T-helper 2 cell (primary cell): ENCODE results near the gene RASGRF2.

Experiments used
- DNase-seq, 5 experiments: peaks; one replicate each; pipeline versions ENCODE4 v3.0.0 to v3.0.0-alpha.2; 2012 to 2022

RASGRF2 gene

DNA sequence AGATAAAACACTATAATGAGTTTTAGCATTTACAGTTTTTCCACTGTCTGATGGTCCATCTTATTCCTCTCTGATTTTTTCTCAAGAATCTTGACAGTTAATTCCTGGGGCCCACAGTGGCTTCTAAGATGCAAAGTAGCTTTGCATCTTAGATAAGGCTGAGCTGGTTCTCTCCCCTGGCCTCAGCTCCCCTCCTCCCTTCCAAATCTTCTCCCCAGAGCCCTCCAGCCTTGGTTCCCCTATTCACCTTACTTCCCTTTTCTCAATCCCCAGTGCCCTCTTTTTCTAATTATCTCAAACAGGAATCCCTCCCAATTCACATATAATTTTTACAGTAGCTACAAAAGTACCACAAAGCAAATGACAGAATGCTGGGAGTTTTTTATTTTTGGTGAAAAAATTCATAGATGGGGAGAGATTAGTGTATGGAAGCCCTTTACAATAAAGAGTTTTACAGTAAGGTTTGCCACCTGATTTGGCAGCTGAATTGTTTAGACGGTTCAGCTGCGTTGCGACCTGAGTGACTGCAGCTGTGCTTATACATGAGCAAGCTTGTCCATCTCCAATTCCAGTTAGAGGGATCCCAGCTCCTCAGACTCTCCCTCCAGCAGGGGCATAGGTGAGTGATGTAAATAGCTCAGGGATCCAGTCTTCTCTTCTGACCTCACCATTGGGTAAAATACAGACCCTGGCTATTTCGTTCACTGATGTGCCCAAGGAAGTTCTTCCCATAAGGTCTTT, 221.6 kb downstream of the RASGRF2 start:
- no peak for DNase-seq

GRCh38 chr5:81182396-81183390, 222.5 kb downstream of the RASGRF2 start:
- peak in 1 of 5 experiments; percentile 91 for DNase-seq

GRCh38 chr5:81183811-81184748, 223.9 kb downstream of the RASGRF2 start:
- no peak for DNase-seq

- no peak for DNase-seq
Observed at GRCh38 chr5:81184749-81185110, 224.6 kb downstream of the RASGRF2 start.

DNA sequence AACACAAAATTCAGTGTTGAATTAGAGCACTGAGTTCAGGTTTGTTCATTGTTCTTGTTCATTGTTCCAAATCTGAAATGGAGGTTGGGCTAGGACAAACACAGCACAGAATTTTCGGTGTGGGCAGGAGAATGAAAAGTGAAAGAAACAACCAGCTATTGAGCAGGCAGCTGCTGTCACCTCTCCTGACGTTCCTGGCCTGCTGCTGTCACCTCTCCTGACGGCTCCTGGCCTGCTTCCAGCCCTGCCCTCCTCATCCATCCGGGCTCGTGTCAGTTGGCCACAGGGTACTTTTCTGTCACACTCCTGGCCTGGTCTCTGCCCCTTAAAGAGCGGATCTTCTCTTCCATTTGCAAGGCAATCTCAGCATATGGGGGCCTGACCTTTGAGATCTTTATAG, 227.7 kb downstream of the RASGRF2 start:
- DNase-seq = no peak

DNA sequence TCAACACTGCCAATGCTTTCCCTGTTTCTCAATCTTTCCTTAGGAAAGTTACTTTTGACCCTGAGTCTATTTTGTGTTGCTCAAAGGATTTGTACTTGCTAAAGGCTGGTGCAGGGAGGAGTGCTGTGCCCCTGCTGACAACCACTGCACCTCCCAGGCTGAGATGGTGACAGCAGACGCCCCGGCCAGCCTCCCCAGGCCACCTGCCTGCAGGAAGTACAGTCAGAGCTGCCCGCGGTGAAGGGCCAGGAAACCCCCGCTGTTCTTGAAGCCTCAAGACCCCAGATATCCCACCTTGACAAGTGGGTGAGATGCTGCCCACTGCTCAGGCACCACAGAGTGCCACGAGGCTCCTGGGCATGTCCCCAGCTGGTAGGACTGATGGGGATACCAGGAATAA, 228.8 kb downstream of the RASGRF2 start:
- DNase-seq = no peak

DNA sequence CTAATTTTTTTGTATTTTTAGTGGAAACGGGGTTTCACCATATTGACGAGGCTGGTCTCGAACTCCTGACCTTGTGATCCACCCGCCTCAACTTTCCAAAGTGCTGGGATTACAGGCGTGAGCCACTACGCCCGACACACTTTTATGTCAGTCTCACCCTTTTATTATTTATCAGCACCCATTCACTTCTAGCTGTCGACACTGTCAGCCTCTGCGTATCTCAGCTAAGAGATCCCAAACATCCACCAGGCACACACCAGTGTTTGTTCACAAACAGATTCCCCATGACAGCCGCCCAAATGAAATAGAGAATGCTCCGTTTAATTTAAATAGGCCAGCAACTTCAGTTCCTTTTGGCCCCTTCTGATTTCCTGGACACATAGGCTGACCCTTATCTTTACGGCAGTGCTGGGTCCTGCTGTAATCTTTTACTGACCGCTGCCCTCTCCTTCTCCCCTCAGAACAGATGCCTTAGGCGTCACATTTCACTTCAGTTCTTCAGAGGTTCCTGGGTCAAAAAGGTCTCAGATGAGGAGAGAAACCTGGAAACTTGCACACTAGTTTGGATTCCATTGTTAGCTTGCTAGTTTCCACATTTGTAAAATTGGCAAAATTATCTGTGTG, 229.8 kb downstream of the RASGRF2 start:
- DNase-seq = no peak

DNA sequence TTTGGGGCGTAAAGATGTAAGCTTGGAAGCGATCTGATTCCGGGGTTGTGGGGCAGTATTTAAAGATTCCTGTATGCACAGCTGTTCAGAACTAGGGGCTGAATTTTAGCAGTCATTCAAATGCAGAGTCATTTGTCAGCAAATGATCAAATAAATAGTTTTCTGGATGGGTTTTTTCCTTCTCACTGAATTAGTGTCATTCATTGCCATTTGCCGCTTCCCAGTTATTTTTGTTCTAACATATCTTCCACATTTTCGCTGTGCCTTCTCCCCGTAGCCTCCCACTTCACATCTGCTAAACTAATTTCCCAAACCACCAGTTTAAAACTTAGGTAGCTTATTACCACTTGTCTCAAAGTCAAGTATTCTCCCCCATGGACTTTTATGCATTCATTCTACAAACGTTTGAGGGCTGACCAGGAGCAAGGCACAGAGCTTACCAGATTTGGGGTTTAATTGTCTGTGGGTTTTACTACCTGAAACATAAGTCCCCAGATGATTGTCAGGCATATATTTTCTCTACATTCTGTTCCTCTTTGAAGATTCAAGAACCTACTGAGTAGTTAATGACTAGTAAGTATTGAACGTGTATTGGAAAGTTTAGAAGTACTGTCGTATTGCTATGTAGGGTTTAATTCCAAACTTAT, 231.7 kb downstream of the RASGRF2 start:
- no peak for DNase-seq

DNA sequence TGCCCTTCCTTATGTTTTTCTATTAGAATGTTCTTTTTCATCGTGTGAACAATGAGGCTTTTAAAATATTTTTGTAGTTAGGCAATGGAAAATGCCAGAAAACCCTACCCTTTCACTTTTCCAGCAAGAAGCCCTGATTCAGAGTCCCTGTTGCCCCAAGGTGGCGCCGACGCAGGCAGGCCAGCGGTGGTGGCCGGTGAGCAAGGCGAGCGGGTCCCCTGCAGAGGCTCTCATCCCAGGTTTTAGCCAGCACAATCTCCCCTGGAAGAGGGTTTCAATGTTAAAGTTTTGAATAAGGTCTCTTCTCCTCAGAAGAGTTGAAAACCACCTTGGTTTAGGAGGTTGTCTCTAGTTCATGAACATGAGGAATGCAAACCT, 232.2 kb downstream of the RASGRF2 start:
- no peak for DNase-seq

GRCh38 chr5:81194633-81195334, 234.6 kb downstream of the RASGRF2 start:
- DNase-seq = peak; percentile 50 to 84 (median 66)

- DNase-seq = no peak
Observed at GRCh38 chr5:81195335-81195929, 235.3 kb downstream of the RASGRF2 start.

- no peak for DNase-seq
Observed at GRCh38 chr5:81202655-81203054, 242.5 kb downstream of the RASGRF2 start.

DNA sequence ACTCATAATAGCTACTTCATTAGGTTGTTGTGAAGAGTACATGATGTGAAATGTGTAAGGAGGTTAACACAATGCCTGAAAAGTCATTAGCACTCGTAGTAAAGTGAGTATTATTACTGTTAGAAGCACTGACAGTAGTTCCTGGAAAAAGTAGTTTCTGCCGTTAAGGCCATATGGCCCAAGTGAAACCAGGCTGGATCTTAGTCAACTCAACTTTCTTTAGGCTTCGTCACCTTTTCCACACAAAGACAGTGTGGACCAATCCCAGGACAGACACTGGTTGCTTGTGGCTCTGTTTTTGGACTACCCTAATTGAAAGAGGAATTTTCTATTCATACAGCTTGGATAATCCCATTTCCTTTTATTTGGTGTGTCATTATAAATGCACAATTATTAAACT, 243.6 kb downstream of the RASGRF2 start:
- DNase-seq = no peak

DNA sequence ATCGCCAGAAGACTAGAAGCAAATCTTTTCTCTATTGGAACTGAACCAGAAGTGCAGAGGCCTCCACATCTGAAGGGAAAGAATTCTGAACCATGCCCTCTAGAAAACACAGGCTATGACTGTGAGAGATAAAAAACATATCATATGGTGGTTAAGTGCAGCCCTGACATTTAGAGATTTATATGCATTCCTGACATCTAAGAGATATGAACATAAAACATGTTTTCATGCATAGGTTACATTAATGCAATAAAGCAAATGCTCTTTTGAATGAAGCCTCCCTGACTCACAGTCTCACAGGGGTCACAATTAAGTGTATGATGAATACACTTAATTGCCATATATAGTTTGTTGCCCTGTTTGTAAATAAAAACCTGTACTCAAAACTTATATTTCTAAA, 244.0 kb downstream of the RASGRF2 start:
- no peak for DNase-seq

- no peak for DNase-seq
Observed at GRCh38 chr5:81205058-81205457, 244.9 kb downstream of the RASGRF2 start.

GRCh38 chr5:81207009-81207408, 246.8 kb downstream of the RASGRF2 start:
- DNase-seq = peak in 1 of 5 experiments; percentile 26

GRCh38 chr5:81208904-81209303, 248.7 kb downstream of the RASGRF2 start:
- DNase-seq = no peak

DNA sequence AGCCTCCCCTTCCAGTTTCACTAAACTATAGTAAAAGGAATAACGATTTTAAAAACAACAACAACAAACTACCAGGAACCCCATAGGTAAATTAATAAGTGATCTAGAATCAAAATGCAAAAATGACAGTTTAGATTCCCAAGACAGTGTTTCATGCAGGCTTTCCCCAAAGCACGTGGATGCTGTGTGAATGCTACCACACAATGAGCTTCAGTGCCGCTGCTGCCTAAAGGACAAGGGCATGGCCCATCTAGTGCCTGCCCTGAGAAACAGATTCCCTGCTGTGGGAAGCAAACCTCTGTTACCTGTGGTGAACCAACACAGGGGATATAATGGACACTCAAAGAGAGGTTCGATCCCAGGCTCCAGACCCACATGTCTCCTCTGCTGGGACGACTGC, 249.2 kb downstream of the RASGRF2 start:
- DNase-seq = no peak

DNA sequence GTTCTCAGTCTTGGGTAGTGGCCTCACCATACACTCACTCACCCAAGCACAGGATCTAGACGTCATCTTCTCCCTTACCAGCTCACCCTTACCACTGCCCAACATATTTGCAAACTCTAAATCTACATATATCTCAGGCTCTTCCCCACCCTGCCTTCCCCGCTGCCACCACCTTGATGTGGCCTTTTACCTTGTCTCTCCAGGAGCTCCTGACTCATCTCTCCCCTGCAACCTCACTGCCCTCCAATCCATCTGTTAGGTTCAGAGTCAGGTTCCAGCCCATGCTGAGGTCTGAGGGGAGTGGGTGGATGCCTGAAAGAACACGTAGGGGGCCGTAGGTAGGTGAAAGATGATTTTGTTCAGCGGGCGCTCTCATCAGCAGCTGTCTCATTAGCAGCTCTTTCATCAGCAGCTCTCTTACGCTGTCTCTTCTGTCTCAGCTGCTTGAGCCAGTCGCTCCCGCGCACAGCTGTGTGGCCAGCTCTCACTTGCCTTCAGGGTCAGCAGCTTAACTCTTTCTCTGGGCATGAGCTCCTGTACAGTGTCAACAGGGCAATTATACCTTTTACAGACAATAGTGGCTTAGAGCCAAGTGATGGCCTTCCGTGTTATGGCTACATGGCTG, 249.8 kb downstream of the RASGRF2 start:
- peak in 1 of 5 experiments; percentile 23 for DNase-seq

DNA sequence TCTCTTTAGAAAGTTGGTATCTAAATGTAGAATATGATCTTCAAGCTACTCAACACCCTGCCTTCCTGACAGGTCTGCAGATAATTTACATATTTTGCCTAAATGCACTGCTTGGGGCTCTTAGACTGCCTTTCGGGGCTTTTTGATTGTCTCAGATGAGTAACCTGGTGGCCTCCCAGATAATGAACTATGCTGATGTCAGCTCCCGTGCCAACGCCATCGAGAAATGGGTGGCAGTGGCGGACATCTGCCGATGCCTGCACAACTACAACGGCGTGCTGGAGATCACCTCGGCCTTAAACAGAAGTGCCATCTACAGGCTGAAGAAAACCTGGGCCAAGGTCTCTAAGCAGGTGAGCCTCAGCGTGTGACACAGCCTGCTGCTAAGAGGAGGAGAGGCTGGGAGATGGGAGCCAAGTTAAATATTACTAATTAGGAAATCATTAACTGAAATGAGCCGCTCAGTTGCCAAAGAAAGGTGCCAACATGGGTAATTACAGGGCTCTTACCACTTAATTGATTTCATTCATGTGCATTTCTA, 252.1 kb downstream of the RASGRF2 start:
- peak in 1 of 5 experiments; percentile 65 for DNase-seq
